Tibial artery (tissue), 4 donors: Measurements from ENCODE around the gene RAMAC.

Experiments used
- DNase-seq, 2 donors: peaks; one replicate each; pipeline ENCODE4 v3.0.0-alpha.2; 2019
- H3K27ac ChIP-seq, 2 donors: fragments of 200-600 bp; sonication (generic) in 1 of 2; 1 replicate in 1 of 2; 2 replicates in 1 of 2; pipeline ENCODE4 v1.5.1; 2018 to 2019; ENCODE audit warnings: mild to moderate bottlenecking in 1 of 2
- H3K27me3 ChIP-seq, 2 donors: fragments of 200-600 bp; sonication (generic) in 1 of 2; one replicate each; pipeline versions ENCODE4 v1.5.1 to v1.6.0; 2016 to 2019
- H3K36me3 ChIP-seq, 3 donors: fragments of 200-600 bp; sonication (generic) in 2 of 3; one replicate each; pipeline ENCODE4 v1.5.1; 2016 to 2019; ENCODE audit warnings: mild to moderate bottlenecking in 2 of 3
- H3K4me1 ChIP-seq, 4 donors: fragments of 200-600 bp; sonication (generic) in 2 of 4; 1 replicate in 3 of 4; 2 replicates in 1 of 4; pipeline ENCODE4 v1.5.1; 2016 to 2019
- H3K4me3 ChIP-seq, 2 donors: fragments of 200-600 bp; sonication (generic) in 1 of 2; 1 replicate in 1 of 2; 2 replicates in 1 of 2; pipeline ENCODE4 v1.5.1; 2018 to 2019; ENCODE audit warnings: mild to moderate bottlenecking in 2 of 2
- H3K9me3 ChIP-seq, 3 donors: fragments of 200-600 bp; sonication (generic) in 1 of 3; one replicate each; pipeline ENCODE4 v1.5.1; 2016 to 2019
- intact Hi-C: fragments of 100-400 bp; cut with DNase I; formaldehyde crosslinking; loops from one replicate; pipeline ENCODE4 v1.15.0; 2023; ENCODE audit warnings: low total_unique reads
- TF ChIP-seq, protein P1 (sequence below), 2 experiments: fragments of 200-600 bp in 1 of 2; fragments of 450-650 bp in 1 of 2; IDR thresholded peaks; one replicate each; pipeline ENCODE4 v1.5.1; 2017 to 2019; ENCODE audit warnings: antibody characterized with exemption in 2 of 2, mild to moderate bottlenecking in 1 of 2, moderate library complexity in 1 of 2

RAMAC gene

DNA sequence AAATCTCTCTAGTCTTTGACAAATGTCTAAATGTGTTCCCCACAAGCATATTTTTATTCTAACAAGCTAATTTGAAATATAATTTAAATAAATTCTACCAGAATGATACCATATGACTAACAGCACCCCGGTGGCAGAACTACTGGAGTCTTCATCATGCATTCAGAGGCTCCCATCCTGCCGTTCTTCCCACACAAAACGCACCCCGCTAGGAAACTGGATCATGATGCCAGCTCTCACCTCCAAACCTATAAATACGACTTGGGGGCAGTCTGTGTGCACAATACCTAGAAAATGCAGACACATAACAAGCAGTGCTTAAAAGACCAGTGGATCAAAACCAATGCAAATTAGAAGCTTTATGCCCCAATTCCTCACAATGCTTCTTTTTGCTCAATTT lies 42.0 kb upstream of the RAMAC start:
- Histone ChIP-seq H3K4me3 (no peak overlapping the region), H3K27me3 (peaks cover 0 to 5% of the 10 kb centered on the region in 2 donors), H3K4me1 (peaks cover 0 to 4% (median 0%) of the 10 kb centered on the region in 4 donors), H3K9me3 (no peaks in the 10 kb centered on the region), H3K27ac (no peak overlapping the region), H3K36me3 (no peaks in the 10 kb centered on the region)
- intact Hi-C loops = no loop called here
- DNase-seq = no peak
- TF ChIP-seq, protein P1, sequence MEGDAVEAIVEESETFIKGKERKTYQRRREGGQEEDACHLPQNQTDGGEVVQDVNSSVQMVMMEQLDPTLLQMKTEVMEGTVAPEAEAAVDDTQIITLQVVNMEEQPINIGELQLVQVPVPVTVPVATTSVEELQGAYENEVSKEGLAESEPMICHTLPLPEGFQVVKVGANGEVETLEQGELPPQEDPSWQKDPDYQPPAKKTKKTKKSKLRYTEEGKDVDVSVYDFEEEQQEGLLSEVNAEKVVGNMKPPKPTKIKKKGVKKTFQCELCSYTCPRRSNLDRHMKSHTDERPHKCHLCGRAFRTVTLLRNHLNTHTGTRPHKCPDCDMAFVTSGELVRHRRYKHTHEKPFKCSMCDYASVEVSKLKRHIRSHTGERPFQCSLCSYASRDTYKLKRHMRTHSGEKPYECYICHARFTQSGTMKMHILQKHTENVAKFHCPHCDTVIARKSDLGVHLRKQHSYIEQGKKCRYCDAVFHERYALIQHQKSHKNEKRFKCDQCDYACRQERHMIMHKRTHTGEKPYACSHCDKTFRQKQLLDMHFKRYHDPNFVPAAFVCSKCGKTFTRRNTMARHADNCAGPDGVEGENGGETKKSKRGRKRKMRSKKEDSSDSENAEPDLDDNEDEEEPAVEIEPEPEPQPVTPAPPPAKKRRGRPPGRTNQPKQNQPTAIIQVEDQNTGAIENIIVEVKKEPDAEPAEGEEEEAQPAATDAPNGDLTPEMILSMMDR (IDR thresholded peaks at IDR 0.05) = no peak

DNA sequence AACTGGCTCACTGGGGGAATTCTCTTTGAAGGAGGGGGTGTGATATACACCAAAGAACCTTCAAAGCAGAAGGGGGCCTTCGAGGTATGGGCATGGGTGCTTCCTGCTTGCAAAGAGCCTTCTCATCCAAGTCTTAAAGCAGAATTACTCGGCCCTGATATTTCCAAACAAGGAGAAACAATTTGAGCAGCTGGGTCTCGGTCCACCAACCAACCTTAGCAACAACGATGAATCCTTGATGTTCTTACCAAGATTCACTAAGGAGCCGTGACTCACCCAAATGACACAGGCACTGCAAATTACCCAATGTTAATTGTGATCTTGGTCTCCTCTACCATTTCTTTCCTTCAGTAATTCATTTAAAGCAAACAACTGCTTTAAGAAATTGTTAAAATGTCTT lies 41.2 kb upstream of the RAMAC start:
- H3K27ac ChIP-seq = no peak overlapping the region
- no peaks in the 10 kb centered on the region for H3K36me3 ChIP-seq
- H3K9me3 ChIP-seq = no peaks in the 10 kb centered on the region
- H3K4me3 ChIP-seq = no peak overlapping the region
- intact Hi-C loops = no loop called here
- H3K27me3 ChIP-seq = peaks cover 0 to 5% of the 10 kb centered on the region in 2 donors
- TF ChIP-seq, protein P1 (IDR thresholded peaks at IDR 0.05) = no peak
- peaks cover 0 to 4% (median 0%) of the 10 kb centered on the region in 4 donors for H3K4me1 ChIP-seq
- no peak for DNase-seq

DNA sequence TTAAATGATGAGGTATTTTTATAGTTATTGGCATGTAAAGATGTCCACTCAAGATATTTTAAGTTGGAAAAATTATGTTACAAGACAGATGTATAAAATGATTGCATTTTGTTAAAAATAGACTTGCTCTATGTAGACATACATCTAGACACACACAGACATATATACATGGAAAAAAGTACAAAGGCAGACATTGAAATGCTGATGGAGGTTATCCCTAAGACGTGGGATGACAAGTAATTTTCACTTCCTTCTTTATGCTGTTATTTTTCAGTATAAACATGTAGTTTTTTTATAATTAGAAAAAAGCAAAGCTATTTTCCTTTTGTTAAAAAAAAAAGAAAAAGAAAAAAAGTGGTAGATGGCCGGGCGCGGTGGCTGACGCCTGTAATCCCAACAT lies 40.7 kb upstream of the RAMAC start:
- Histone ChIP-seq H3K27ac (no peak overlapping the region), H3K36me3 (no peaks in the 10 kb centered on the region), H3K27me3 (peaks cover 0 to 5% of the 10 kb centered on the region in 2 donors), H3K4me1 (peaks cover 0 to 4% (median 0%) of the 10 kb centered on the region in 4 donors), H3K9me3 (no peaks in the 10 kb centered on the region), H3K4me3 (no peak overlapping the region)
- intact Hi-C loops = no loop called here
- no peak for DNase-seq
- TF ChIP-seq, protein P1 (IDR thresholded peaks at IDR 0.05) = no peak

GRCh38 chr15:82946155-82946701 lies 39.8 kb upstream of the RAMAC start:
- peaks cover 0 to 4% (median 0%) of the 10 kb centered on the region in 4 donors for H3K4me1 ChIP-seq
- no peak overlapping the region for H3K27ac ChIP-seq
- TF ChIP-seq, protein P1 (IDR thresholded peaks at IDR 0.05) = no peak

DNA sequence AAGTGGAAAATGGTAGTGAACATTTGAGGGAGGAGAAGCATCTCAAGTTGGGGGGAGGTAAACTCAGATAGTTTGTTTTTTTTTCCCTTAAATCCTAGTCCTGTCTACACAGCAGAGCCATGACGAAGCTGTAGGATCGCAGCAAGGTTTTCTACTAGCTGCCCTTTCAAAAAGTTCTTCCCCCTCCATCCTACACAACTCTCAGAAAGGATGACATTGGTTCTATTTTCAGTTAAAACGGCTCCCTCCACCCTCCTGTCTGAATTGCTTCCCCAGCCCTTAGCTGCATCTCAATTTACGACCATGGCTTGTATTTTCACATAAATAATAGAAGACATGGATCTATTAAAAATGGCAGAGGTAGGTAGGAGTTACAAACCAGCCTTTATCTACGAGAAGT lies 35.7 kb upstream of the RAMAC start:
- peaks cover 0 to 18% (median 6%) of the 10 kb centered on the region in 4 donors for H3K4me1 ChIP-seq
- H3K27ac ChIP-seq = no peak overlapping the region
- TF ChIP-seq, protein P1 (IDR thresholded peaks at IDR 0.05) = no peak
- no peaks in the 10 kb centered on the region for H3K27me3 ChIP-seq
- H3K9me3 ChIP-seq = peaks cover 0 to 3% (median 0%) of the 10 kb centered on the region in 3 donors
- H3K4me3 ChIP-seq = no peak overlapping the region
- intact Hi-C loops = no loop called here
- H3K36me3 ChIP-seq = no peaks in the 10 kb centered on the region
- no peak for DNase-seq

More at GRCh38 chr15:82946155-82946701, 39.8 kb upstream of the RAMAC start:
- DNase-seq = no peak
- Histone ChIP-seq H3K4me3 (no peak overlapping the region), H3K9me3 (no peaks in the 10 kb centered on the region), H3K27me3 (peaks cover 0 to 5% of the 10 kb centered on the region in 2 donors), H3K36me3 (no peaks in the 10 kb centered on the region)
- intact Hi-C loops = no loop called here
